CD4-positive, CD25-positive, alpha-beta regulatory T cell (primary cell): ENCODE data around the gene ACTR10. TPM values are rescaled to one million over a fixed set of nuclear protein-coding genes. Genes with fewer than 3 reads are reported as not detected.
A peak's percentile ranks its signal among the peaks of the same experiment; 100 is the strongest.

Source experiments
- ATAC-seq, 2 donors: fragments of 150-1000 bp; cut with Tn5 transposase; one replicate each; pipeline ENCODE4 v1.10.0; 2021; ENCODE audit warnings: low read depth in 2 of 2, moderate number of reproducible peaks in 2 of 2, moderate library complexity in 1 of 2
- DNase-seq, 3 donors: peaks; one replicate each; pipeline versions ENCODE4 v3.0.0 to v3.0.0-alpha.2; 2012 to 2022; ENCODE audit warnings: mixed read lengths in 1 of 3
- H3K27ac ChIP-seq: one replicate; pipeline ENCODE4 v1.7.0; 2013; ENCODE audit warnings: mild to moderate bottlenecking, low read length; ENCODE audit not compliant: insufficient read depth, poor library complexity, severe bottlenecking
- H3K27me3 ChIP-seq: one replicate; pipeline ENCODE4 v1.7.0; 2013; ENCODE audit warnings: low read length; ENCODE audit not compliant: control insufficient read depth, insufficient read depth
- H3K36me3 ChIP-seq: one replicate; pipeline ENCODE4 v1.7.0; 2013; ENCODE audit warnings: mild to moderate bottlenecking, low read length, moderate library complexity; ENCODE audit not compliant: control insufficient read depth, insufficient read depth
- H3K4me1 ChIP-seq: 2 replicates; pipeline ENCODE4 v1.7.0; 2013; ENCODE audit warnings: mild to moderate bottlenecking, low read length; ENCODE audit not compliant: insufficient read depth, control insufficient read depth, poor library complexity, severe bottlenecking
- H3K4me3 ChIP-seq: one replicate; pipeline ENCODE4 v1.7.0; 2013; ENCODE audit warnings: low read depth, mild to moderate bottlenecking, low read length, moderate library complexity
- H3K9me3 ChIP-seq, 2 experiments: 1 replicate in 1 of 2; 2 replicates in 1 of 2; pipeline ENCODE4 v1.7.0; 2013; ENCODE audit warnings: low read length in 2 of 2, mild to moderate bottlenecking in 1 of 2, moderate library complexity in 1 of 2; ENCODE audit not compliant: control insufficient read depth in 2 of 2
- H3K27ac Mint-ChIP-seq, 3 donors: one replicate each; pipeline ENCODE4 v1.8.0; 2020 to 2022; ENCODE audit warnings: mild to moderate bottlenecking in 3 of 3, mixed read lengths in 3 of 3, moderate library complexity in 2 of 3
- H3K27me3 Mint-ChIP-seq: one replicate; pipeline ENCODE4 v1.8.0; 2022; ENCODE audit warnings: mild to moderate bottlenecking, mixed read lengths
- H3K36me3 Mint-ChIP-seq: one replicate; pipeline ENCODE4 v1.8.0; 2020; ENCODE audit warnings: mixed read lengths
- H3K4me1 Mint-ChIP-seq, 4 donors: one replicate each; pipeline ENCODE4 v1.8.0; 2020 to 2022; ENCODE audit warnings: mixed read lengths in 4 of 4, mild to moderate bottlenecking in 1 of 4
- H3K4me3 Mint-ChIP-seq, 4 donors: one replicate each; pipeline ENCODE4 v1.8.0; 2020 to 2022; ENCODE audit warnings: mild to moderate bottlenecking in 4 of 4, mixed read lengths in 4 of 4, moderate library complexity in 3 of 4
- H3K9me3 Mint-ChIP-seq, 7 donors: one replicate each; pipeline ENCODE4 v1.8.0; 2020 to 2022; ENCODE audit warnings: mixed read lengths in 7 of 7, mild to moderate bottlenecking in 3 of 7, moderate library complexity in 2 of 7
- polyA plus RNA-seq, 4 donors: library from polyadenylated mRNA; unstranded; fragments of 300-500 nt; fragmentation: Illumina TruSeq; gene quantifications; one replicate each; pipeline ENCODE4 v1.2.3, GENCODE V29; 2021
- total RNA-seq: library from RNA; stranded (reverse); gene quantifications from one replicate; pipeline ENCODE4 v1.2.3, GENCODE V29; 2022

ACTR10 gene
- total and polyA plus RNA-seq, 5 donors from 2014 or later, result 43.4 to 98.3 (median 86.4) TPM

DNA sequence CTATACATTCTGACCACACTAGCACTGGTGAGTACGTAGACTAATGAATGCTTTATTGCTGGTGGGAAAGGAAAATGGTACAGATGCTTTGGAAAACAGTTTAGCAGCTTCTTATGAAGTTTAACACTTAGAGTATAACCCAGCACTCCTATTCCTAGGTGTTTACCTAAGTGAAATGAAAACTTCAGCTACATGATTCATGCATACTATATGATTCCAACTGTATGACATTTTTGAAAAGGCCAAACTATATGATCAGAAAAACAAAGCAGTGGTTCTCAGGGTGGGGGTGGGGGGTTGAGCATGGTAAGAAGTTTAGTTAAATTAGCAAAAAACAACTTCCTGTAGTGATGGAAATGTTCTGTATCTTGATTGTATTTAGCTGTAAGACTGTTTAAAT is 76.3 kb downstream of the ACTR10 start:
- Histone ChIP-seq H3K27ac (peak overlapping the region; percentile 53), H3K36me3 (peaks cover 41% of the 10 kb centered on the region), H3K9me3 (no peaks in the 10 kb centered on the region), H3K4me1 (peaks cover 48% of the 10 kb centered on the region), H3K27me3 (no peaks in the 10 kb centered on the region), H3K4me3 (peak overlapping the region; percentile 56)
- peaks cover 18% of the 10 kb centered on the region for H3K36me3 Mint-ChIP-seq
- DNase-seq (peak in 1 of 3 donors; percentile 21), ATAC-seq (no peak)
- H3K27me3 Mint-ChIP-seq, result no peaks in the 10 kb centered on the region
- H3K4me3 Mint-ChIP-seq, result peak overlapping the region in 2 of 4 donors; percentile 18 to 54
- no peaks in the 10 kb centered on the region for H3K9me3 Mint-ChIP-seq
- peak overlapping the region in 2 of 3 donors; percentile 16 to 69 for H3K27ac Mint-ChIP-seq
- peaks cover 21 to 73% (median 58%) of the 10 kb centered on the region in 4 donors for H3K4me1 Mint-ChIP-seq

DNA sequence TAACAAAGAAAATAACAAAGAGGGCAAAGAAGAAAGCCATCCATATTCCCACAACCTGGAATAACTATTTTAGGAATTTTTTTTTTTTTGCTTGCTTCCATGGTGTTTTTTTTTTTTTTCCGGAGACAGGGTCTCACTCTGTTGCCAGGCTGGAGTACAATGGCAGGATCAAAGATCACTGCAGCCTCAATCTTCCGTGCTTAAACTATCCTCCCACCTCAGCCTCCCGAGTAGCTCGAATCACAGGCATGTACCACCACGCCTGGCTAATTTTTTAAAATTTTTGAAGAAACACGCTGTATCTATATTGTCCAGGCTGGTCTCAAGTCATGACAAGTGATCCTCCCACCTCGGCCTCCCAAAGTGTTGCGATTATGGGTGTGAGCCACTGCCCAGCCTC is 78.2 kb downstream of the ACTR10 start:
- H3K27ac ChIP-seq, result no peak overlapping the region
- Mint-ChIP-seq H3K36me3 (peaks cover 28% of the 10 kb centered on the region), H3K4me1 (peaks cover 27 to 86% (median 66%) of the 10 kb centered on the region in 4 donors)

DNA sequence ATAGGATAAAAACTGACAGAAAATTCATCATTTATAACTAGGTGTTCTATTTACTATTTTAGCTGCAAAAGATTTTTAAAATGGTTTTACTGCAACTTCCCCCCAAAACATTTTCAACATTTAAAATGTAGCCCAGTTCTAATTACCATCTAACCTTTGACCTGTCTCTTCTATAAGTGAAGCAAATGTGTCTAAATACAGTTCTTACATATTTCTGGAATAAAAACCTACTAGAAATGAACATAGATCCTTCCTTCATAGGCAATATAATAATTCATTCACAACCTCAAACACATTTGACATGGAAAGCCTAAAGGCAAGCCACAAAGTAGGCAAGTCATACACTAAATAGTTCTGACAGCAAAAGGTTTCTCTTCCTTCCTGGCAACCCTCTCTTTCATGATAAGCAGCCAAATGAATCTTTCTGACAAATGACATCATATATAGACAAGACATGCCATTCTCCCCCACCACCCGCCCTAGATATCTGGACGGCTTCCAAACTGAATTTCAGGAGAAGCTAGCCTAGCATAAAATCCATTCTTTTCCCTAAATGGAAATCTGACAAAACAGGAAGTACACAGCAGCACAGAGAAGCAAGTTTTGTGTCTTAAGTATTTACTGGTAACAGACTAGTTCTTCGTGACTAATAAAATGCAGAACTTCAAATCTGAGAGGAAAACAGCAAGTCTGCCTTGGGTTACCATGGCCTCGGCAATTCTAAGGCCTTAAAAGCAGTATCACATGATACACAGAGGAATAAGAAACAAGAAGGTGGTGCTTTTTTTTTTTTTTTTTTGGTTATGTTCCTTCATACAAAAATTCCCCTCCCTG is 81.2 kb downstream of the ACTR10 start:
- Mint-ChIP-seq H3K36me3 (peaks cover 45% of the 10 kb centered on the region), H3K4me3 (peak overlapping the region; percentile 22 to 75 (median 41)), H3K27me3 (no peaks in the 10 kb centered on the region), H3K9me3 (no peaks in the 10 kb centered on the region), H3K27ac (peak overlapping the region; percentile 87 to 96 (median 89)), H3K4me1 (peaks cover 30 to 81% (median 57%) of the 10 kb centered on the region in 4 donors)
- H3K9me3 ChIP-seq, result no peaks in the 10 kb centered on the region
- peak overlapping the region; percentile 80 for H3K27ac ChIP-seq
- peaks cover 52% of the 10 kb centered on the region for H3K36me3 ChIP-seq
- peak; percentile 84 for ATAC-seq
- H3K27me3 ChIP-seq, result no peaks in the 10 kb centered on the region
- H3K4me1 ChIP-seq, result peaks cover 37% of the 10 kb centered on the region
- H3K4me3 ChIP-seq, result peak overlapping the region; percentile 55
- DNase-seq, result peak in 2 of 3 donors; percentile 44 to 54

More for the DNA sequence above, 78.2 kb downstream of the ACTR10 start:
- Histone ChIP-seq H3K4me1 (peaks cover 59% of the 10 kb centered on the region), H3K36me3 (peaks cover 28% of the 10 kb centered on the region), H3K4me3 (no peak overlapping the region), H3K27me3 (no peaks in the 10 kb centered on the region), H3K9me3 (no peaks in the 10 kb centered on the region)
- Mint-ChIP-seq H3K9me3 (no peaks in the 10 kb centered on the region), H3K27me3 (no peaks in the 10 kb centered on the region), H3K27ac (peak overlapping the region; percentile 42 to 74 (median 47)), H3K4me3 (peak overlapping the region in 1 of 4 donors; percentile 84)
- ATAC-seq (no peak), DNase-seq (no peak)

DNA sequence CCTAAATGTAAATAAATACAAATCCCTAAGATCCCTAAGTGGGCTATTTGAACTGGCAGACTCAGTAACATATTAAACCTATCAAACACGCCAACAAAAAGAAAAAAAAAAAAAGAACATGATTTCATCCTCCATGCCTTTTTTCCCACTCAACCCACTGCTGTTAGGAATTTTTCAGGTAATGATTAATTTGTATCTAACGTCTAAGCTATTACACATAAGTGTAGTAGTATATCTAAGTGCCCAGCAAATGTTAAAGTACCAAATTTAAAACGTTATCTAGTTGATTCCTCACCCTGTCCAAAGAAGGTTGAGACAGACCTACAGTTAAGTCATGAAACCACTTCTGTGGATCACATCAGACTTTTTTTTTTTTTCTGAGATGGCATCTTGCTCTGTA is 82.0 kb downstream of the ACTR10 start:
- peak overlapping the region; percentile 55 for H3K4me3 ChIP-seq
- Mint-ChIP-seq H3K9me3 (no peaks in the 10 kb centered on the region), H3K4me1 (peaks cover 30 to 74% (median 51%) of the 10 kb centered on the region in 4 donors), H3K4me3 (peak overlapping the region in 2 of 4 donors; percentile 53 to 75), H3K27ac (peak overlapping the region; percentile 87 to 96 (median 89)), H3K27me3 (no peaks in the 10 kb centered on the region), H3K36me3 (peaks cover 45% of the 10 kb centered on the region)
- H3K36me3 ChIP-seq, result peaks cover 59% of the 10 kb centered on the region
- peak overlapping the region; percentile 80 for H3K27ac ChIP-seq
- peaks cover 29% of the 10 kb centered on the region for H3K4me1 ChIP-seq
- DNase-seq (no peak), ATAC-seq (no peak)
- H3K9me3 ChIP-seq, result no peaks in the 10 kb centered on the region
- H3K27me3 ChIP-seq, result no peaks in the 10 kb centered on the region

DNA sequence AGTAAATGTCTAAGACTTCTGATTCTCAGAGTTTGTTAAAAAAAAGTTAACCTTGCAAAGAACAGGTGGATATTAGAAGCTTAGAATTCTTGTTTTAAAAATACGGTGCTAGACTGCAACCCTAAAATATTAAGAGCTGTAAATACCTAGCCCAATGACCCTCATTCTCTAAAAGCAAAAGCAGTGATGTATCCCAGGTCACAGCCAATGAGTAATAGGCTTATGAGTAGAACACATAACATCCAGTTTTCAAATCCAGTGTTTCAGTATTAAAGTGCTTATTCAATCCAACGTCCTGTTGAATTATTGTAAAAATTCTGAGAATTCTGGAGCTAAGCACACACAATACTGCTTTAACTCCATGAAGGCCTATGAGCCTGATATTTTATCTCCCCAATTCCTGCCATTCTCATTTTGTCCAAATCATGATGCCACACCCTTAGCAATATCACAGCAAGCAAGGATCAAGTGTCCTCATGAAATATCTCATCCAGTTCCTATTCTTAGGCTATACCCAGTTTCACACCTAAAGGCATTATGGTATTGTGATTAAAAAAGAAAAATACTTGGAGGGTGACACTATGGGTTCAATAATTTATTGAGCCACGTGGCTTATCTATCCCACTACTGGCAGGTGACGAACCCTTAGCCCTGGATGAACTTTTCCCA is 83.1 kb downstream of the ACTR10 start:
- Mint-ChIP-seq H3K27me3 (no peaks in the 10 kb centered on the region), H3K4me3 (no peak overlapping the region), H3K36me3 (peaks cover 55% of the 10 kb centered on the region), H3K4me1 (peaks cover 35 to 75% (median 54%) of the 10 kb centered on the region in 4 donors), H3K27ac (peak overlapping the region; percentile 7 to 87 (median 52)), H3K9me3 (no peaks in the 10 kb centered on the region)
- DNase-seq, result no peak
- Histone ChIP-seq H3K27me3 (no peaks in the 10 kb centered on the region), H3K4me3 (no peak overlapping the region), H3K36me3 (peaks cover 63% of the 10 kb centered on the region), H3K27ac (peak overlapping the region; percentile 80), H3K9me3 (no peaks in the 10 kb centered on the region), H3K4me1 (peaks cover 25% of the 10 kb centered on the region)
- no peak for ATAC-seq

DNA sequence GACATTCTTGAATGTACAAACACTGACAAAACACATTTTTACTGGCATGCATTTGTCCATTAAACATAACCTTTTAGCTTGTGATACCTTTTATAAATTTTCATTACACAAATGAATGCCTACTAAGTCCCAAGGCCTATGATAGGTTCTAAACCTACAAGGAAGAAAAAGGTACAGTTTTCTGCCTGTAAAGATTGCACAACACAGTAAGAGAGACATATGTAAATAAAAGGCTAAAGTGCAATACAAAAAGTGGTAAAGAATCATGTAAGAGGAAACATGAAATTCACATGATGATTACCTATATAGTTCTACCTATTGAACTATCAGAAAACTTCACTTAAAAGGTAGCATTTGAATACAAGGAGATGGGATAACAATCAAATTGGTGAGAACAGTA is 83.8 kb downstream of the ACTR10 start:
- no peak for DNase-seq
- Histone ChIP-seq H3K4me3 (no peak overlapping the region), H3K4me1 (peaks cover 23% of the 10 kb centered on the region), H3K27ac (no peak overlapping the region), H3K9me3 (no peaks in the 10 kb centered on the region), H3K27me3 (no peaks in the 10 kb centered on the region), H3K36me3 (peaks cover 63% of the 10 kb centered on the region)
- Mint-ChIP-seq H3K27me3 (no peaks in the 10 kb centered on the region), H3K27ac (no peak overlapping the region), H3K9me3 (no peaks in the 10 kb centered on the region), H3K4me1 (peaks cover 42 to 79% (median 55%) of the 10 kb centered on the region in 4 donors), H3K4me3 (no peak overlapping the region), H3K36me3 (peaks cover 62% of the 10 kb centered on the region)
- no peak for ATAC-seq

DNA sequence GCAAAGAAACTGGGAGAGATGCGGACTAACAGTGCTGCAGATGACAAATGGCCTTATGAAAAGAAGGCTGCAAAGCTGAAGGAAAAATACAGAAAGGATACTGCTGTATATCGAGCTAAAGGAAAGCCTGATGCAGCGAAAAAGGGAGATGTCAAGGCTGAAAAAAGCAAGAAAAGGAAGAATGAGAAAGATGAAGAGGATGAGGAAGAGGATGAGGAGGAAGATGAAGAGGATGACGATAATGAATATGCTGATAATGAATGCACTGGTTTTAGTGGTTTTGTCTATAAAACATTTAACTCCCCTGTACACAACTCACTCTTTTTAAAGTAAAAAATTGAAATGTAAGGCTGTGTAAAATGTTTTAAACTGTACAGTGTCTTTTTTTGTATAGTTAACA is 85.2 kb downstream of the ACTR10 start:
- H3K9me3 Mint-ChIP-seq, result no peaks in the 10 kb centered on the region
- no peak for ATAC-seq

More for the DNA sequence above, 85.2 kb downstream of the ACTR10 start:
- H3K4me3 Mint-ChIP-seq, result peak overlapping the region in 1 of 4 donors; percentile 6
- DNase-seq, result no peak
- H3K27ac Mint-ChIP-seq, result peak overlapping the region in 2 of 3 donors; percentile 6 to 80
- no peaks in the 10 kb centered on the region for H3K27me3 ChIP-seq
- peaks cover 71% of the 10 kb centered on the region for H3K36me3 ChIP-seq
- peaks cover 19% of the 10 kb centered on the region for H3K4me1 ChIP-seq
- H3K36me3 Mint-ChIP-seq, result peaks cover 67% of the 10 kb centered on the region
- H3K4me1 Mint-ChIP-seq, result peaks cover 52 to 84% (median 59%) of the 10 kb centered on the region in 4 donors
- H3K9me3 ChIP-seq, result no peaks in the 10 kb centered on the region
- H3K27me3 Mint-ChIP-seq, result no peaks in the 10 kb centered on the region
- H3K4me3 ChIP-seq, result no peak overlapping the region
- no peak overlapping the region for H3K27ac ChIP-seq
